ENCODE measurements around the gene NRP1.

NRP1 gene

DNA sequence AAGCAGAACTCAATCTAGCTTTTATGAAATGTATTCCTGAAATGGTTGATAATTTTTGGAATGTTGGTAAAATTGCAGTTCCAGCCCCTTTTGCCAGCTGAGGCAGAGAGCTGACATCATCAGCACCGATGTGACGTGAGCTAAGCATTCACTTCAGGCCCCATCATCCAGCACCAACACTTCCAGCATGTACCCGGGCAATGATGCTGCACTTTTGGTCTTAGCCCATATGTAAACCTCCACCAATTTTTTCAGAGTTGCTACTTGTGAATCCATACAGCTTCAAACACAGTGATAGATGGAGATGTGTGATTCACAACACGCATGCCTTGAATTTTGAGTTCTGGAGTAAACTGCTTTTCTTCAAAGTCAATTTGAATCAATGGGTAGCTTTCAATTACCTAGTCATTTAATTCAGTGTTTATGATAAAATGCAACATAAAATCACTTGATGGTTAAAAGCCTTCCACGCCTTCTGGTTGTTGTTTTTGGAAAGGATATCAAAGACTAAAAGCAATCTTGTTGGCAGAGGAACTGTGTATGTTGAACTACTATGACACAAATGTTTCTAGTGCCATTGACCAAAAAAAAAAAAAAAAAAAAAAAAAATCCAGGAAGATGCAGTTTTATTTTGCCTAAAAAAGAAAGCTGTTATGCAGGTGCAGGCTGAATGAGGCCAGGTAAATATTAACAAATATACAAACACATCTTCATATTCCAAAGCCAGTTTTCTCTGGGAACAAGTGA is 73.9 kb downstream of the NRP1 start:
- DNase-seq (ENCODE audit: low spot score) = no peak

DNA sequence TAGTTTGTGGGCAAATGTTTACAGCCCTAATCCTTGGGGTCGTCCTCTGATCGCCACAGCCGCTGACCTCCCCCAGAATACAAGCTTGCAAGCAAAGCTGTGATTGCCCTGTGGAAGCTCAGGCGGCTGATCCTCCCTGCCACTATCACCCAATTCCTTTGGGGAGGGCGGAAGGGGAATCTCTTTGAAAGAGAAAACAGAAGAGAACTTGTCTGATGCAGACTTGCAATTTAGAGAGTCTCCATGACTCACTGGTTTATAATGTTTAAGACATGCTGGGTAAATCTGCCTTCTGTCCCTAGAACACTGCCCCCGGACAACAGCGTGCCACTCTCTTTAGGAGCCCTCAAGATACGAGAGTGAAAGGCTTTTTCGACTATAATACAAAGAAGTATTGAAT is 75.5 kb downstream of the NRP1 start:
- no peak for DNase-seq (ENCODE audit: low spot score)

DNA sequence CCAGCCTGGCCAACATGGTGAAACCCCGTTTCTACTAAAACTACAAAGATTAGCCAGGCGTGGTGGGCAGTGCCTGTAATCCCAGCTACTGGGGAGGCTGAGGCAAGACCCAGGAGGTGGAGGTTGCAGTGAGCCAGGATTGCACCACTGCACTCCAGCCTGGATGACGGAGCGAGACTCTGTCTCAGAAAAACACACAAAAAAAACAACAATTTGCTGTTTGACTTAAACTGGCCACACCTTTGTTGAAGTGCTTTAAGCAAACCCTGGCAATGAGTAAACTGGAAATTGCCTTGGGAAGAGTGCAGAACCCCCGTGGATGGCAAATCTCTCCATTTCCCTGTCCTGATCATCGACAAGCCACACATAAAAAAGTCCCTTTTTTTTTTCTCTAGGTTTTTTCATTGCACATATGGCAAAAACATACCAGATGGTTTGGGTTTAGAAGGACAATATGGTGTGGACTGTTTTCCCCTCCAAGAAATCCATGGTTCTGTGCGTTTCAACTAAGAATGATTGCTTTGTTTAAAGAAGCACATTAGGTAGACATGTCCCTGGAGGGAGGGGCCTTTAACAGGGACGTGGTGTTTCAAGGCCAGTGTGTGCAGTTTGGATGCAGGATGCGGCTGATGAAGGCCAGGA is 76.9 kb downstream of the NRP1 start:
- DNase-seq (ENCODE audit: low spot score) = no peak

- DNase-seq (ENCODE audit: low spot score) = no peak
Observed at GRCh38 chr10:33256458-33256857, 78.0 kb downstream of the NRP1 start.

- no peak for DNase-seq (ENCODE audit: low spot score)
Observed at GRCh38 chr10:33254556-33255160, 79.8 kb downstream of the NRP1 start.

DNA sequence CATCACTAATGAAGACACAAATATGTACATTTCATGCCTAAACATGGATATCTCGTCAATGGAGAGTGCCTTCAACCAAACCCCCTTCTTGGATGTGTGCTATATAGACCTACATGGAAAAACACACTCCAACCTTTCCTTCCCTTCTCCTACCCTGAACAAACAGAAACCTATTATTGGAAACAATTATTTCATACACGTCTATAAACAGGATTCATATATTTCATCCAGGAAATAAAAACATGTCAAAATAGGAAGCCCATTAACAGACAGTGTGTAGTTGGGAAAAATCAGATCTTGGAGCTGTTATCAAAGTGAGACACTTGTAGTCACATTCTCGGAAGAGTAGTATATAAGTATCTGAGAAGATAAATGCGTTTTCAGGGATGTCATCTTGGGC is 81.1 kb downstream of the NRP1 start:
- no peak for DNase-seq (ENCODE audit: low spot score)

DNA sequence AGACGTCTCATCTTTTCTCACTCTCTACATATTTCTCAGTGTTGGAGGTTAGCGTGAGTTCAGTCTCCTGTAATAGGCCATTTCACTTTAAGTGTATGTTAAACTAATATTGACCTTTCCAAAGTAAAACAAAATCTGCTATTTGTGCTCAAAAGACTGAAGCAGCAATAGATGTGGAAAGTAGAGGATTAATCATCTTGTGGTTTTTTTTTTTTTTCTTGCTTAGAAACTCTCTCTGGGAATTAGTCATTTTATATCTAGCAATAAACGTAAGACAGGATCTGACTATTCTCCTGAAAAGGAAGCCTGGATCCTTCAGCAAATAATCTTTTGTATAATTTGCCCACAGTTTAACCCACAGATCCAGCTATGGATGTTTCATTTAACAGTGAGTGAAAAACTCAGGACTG is 81.7 kb downstream of the NRP1 start:
- DNase-seq (ENCODE audit: low spot score) = no peak

- no peak for DNase-seq (ENCODE audit: low spot score)
Observed at GRCh38 chr10:33252324-33252723, 82.1 kb downstream of the NRP1 start.

GRCh38 chr10:33249659-33250345 is 84.7 kb downstream of the NRP1 start:
- no peak for DNase-seq (ENCODE audit: low spot score)

DNA sequence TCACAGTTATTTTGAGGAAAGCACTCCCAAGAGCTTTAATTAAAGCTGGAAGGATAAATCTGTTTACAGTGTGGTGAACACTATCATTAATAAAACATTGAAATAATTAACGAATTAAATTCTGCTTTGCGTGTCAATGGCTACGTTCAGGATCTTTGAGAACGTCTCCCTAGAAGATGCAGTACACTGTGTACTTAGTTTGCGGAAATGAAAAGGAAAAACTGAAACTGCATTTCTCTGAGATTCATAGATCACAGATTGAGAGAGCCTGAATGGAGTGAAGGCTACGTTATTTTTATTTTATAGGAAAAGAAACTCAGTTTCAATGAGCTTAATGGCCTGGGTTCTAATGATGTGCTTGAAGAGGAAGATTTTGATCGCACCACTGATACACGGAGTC is 85.3 kb downstream of the NRP1 start:
- DNase-seq (ENCODE audit: low spot score) = no peak

DNA sequence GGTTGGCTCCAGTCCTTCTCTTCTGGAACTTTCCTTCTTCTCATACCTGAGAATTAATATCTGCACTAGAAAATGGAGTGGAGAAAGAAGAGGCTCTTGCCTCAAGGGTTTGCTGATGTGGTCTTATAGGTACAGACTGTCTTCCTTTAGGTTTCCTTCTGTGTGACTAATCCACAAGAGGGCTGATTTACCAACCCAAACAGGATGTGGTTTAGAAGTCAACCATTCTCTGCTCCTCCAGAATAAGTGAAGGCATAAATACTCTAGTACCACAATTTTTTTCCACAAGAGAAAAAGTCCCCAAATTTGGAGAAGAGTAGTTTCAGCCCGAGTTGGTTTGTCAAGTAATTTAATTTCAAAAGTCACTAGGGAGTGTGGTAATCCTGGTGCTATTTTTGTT is 85.8 kb downstream of the NRP1 start:
- DNase-seq (ENCODE audit: low spot score) = no peak

DNA sequence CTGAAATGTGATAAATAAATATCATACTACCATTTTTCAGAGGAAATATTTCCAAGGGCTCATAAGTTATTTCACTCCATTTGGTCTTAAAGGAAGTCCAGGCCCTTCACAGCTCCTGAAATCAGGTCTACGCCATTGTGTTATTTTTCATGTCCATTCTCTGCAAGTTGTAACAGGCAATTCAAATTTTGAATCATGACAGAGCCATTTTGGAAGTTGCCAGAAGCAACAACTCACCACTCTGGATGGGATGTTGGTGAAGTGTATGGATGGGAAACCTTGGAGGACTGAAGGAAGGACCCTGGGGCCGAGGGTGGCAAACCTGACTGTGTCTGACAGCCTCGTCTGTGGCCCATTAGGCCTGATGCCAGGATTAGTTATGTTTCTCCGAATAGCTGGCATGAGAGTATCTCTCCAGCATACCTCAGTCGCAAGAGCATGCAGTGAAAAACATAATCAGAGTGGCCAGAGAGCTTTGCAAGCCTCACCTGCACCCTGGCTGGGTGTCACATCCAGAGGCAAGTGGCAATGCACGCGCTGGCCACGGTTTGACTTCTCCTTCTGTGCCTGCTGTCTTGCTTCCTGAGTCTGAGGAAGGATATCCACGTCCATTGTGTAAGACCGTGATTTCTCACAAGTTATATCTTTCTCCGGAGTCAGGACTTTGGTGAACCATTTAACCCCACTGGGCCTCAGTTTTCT is 87.1 kb downstream of the NRP1 start:
- DNase-seq (ENCODE audit: low spot score) = no peak

- no peak for DNase-seq (ENCODE audit: low spot score)
Observed at GRCh38 chr10:33245343-33245742, 89.1 kb downstream of the NRP1 start.

- DNase-seq (ENCODE audit: low spot score) = no peak
Observed at GRCh38 chr10:33244354-33244967, 90.0 kb downstream of the NRP1 start.

DNA sequence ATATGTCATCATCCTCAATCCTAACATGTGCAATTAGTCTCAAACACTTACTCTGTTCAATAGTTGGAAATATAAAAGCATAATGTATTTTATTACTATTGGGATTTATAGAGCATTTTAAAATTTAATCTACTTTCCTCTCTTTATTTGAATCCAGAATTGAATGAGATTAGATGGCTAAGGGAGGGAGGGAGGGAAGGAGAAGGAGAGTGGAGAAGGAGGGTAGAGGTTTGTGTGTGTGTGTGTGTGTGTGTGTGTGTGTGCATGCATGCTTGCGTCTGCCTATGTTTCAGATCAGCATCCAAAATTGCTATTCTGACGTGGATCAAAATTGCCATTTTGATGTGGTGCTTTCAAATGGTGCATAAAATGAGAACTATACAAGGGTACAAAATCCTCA is 90.8 kb downstream of the NRP1 start:
- DNase-seq (ENCODE audit: low spot score) = no peak

DNA sequence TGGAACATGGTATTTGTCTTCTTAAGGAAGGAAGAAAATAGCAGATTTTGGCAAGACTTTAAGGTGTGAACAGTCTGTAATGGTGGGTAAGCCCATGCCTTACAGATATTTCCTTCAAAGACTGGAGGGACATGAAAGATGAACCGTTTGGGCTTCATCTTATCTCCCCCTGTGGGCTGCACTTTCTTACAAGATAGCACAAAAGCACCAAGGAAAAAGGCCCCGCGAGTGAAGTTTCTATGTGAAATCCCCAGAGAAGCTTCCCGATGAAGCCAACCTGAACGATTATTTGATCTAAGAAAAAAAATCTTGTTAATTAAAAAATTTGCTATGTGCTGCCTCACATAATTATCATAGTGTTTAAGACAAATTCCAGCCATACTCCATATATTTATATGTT is 91.5 kb downstream of the NRP1 start:
- DNase-seq (ENCODE audit: low spot score) = no peak

GRCh38 chr10:33241351-33241750 is 93.1 kb downstream of the NRP1 start:
- DNase-seq (ENCODE audit: low spot score) = no peak

- no peak for DNase-seq (ENCODE audit: low spot score)
Observed at GRCh38 chr10:33240931-33241330, 93.5 kb downstream of the NRP1 start.

GRCh38 chr10:33240258-33240657 is 94.2 kb downstream of the NRP1 start:
- no peak for DNase-seq (ENCODE audit: low spot score)

- no peak for DNase-seq (ENCODE audit: low spot score)
Observed at GRCh38 chr10:33239257-33239656, 95.2 kb downstream of the NRP1 start.

GRCh38 chr10:33238643-33239042 is 95.8 kb downstream of the NRP1 start:
- DNase-seq (ENCODE audit: low spot score) = no peak

All from hematopoietic multipotent progenitor cell treated with erythropoietin and hydrocortisone succinate and interleukin-3 and kit ligand, for 17 days (in vitro differentiated cells).